Measurements from ENCODE around the gene APOBEC3H. TPM values are rescaled to one million over a fixed set of nuclear protein-coding genes. Genes with fewer than 3 reads are reported as not detected.
"Not testable (repeated sequence)": the region's sequence is repeated elsewhere in the genome, so short reads cannot be mapped to it uniquely, and the experiment has no call there.

Gene APOBEC3H
- 1 to 10 TPM in 1 of 6 donors, under 1 TPM in 1, not detected in 4; 0.77 to 1.2 TPM for polyA plus RNA-seq (ENCODE audit: low read depth in 6 of 6)

DNA sequence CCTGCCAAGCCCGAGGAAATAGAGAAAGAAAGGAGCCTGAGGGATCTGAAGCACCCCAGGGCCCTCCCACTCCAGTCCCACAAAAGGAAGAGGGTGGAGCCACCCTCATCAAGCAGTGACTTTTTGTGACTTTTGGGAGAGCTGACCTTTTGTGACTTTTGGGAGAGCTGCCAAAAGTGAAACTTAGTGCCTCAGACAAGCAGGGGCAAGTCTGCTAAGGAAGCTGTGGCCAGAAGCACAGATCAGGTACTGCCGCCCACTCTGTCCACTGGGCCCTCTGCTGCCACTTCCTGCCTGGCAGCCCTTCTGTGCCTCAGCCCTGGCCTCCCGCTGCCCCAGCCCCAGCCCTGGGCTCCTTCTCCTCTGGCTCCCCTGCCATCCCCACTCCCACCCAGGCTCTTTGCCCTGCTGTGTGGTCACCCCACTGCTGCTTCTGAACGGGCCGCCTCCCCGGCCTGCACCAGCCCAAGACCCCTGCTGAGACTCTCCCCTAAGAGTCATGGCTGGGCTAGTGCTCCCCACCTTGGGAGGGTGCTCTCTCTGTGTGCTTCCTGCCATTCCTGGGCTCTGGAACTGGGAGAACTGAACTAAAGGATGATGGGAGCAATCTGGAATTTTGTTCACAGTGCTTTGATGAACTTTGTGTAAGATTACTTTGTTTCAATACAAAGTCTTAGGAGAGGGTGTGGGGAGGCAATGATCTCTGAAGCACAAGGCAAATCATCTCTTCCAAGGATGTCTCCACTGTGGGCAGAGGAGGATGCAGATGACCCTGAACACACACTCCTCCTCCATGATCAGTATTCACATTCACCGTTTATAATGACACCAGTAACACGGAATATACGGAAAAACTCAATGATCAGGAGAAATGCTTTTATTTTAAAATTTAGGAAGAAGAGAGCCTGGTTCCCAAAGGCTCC, at the start of gene APOBEC3H:
APOBEC3H (plus strand) TSS at position 147 of the 923 bp plus-strand sequence. CDS start 3,035 bp downstream, outside the sequence.
- DNase-seq (no peak), ATAC-seq (ENCODE audit: low read depth in 2 of 2) (no peak)
- no peaks in the 10 kb centered on the region for H3K9me3 Mint-ChIP-seq
- peak within 1 kb of the TSS in 7 of 8 donors; percentile 10 to 85 (median 45) for H3K4me3 Mint-ChIP-seq
- peak within 1 kb of the TSS; percentile 88 to 100 (median 100) for H3K27ac Mint-ChIP-seq
- H3K4me1 Mint-ChIP-seq = peaks cover 45 to 67% (median 57%) of the 10 kb centered on the region in 3 donors
- H3K36me3 Mint-ChIP-seq = no peaks in the 10 kb centered on the region
- H3K27me3 Mint-ChIP-seq = no peaks in the 10 kb centered on the region

GRCh38 chr22:39049486-39049885, 47.6 kb upstream of the APOBEC3H start:
- H3K27me3 Mint-ChIP-seq; DNase-seq; H3K9me3 Mint-ChIP-seq; H3K4me3 Mint-ChIP-seq; ATAC-seq (ENCODE audit: low read depth in 2 of 2): not testable (repeated sequence)
- Mint-ChIP-seq H3K27ac (peak overlapping the region in 3 of 6 donors; percentile 18 to 59 (median 54)), H3K36me3 (peaks cover 0 to 20% of the 10 kb centered on the region in 2 donors), H3K4me1 (peaks cover 35 to 74% (median 69%) of the 10 kb centered on the region in 3 donors)

DNA sequence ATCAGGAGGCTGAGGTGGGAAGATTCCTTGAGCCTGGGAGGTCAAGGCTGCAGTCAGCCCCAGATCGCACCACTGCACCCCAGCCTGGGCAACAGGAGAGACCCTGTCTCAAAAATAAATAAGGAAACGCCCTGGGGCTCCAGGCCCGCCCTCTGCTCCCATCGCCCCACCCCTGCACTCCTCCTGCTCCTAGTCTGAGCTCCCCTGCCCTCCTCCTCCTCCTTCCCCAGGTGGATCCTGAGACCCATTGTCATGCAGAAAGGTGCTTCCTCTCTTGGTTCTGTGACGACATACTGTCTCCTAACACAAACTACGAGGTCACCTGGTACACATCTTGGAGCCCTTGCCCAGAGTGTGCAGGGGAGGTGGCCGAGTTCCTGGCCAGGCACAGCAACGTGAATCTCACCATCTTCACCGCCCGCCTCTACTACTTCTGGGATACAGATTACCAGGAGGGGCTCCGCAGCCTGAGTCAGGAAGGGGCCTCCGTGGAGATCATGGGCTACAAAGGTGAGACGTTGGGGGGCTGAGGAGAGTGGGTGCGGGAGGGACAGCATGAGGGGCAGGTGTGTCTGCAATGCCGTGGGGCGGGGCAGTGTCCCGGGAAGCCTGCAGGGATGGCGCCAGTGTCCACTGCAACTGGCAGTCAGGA, 45.1 kb upstream of the APOBEC3H start:
- H3K27me3 Mint-ChIP-seq; ATAC-seq (ENCODE audit: low read depth in 2 of 2); H3K36me3 Mint-ChIP-seq; H3K9me3 Mint-ChIP-seq; DNase-seq: not testable (repeated sequence)
- H3K4me3 Mint-ChIP-seq = peak overlapping the region in 3 of 8 donors; percentile 22 to 87 (median 78)
- H3K27ac Mint-ChIP-seq = peak overlapping the region in 5 of 6 donors; percentile 20 to 98 (median 79)
- H3K4me1 Mint-ChIP-seq = peaks cover 15 to 58% (median 46%) of the 10 kb centered on the region in 3 donors

GRCh38 chr22:39055658-39056057, 41.4 kb upstream of the APOBEC3H start:
- Mint-ChIP-seq H3K9me3 (no peaks in the 10 kb centered on the region), H3K36me3 (no peaks in the 10 kb centered on the region), H3K27ac (peak overlapping the region in 2 of 6 donors; percentile 29 to 42), H3K4me3 (no peak overlapping the region), H3K4me1 (peaks cover 9 to 42% (median 29%) of the 10 kb centered on the region in 3 donors), H3K27me3 (no peaks in the 10 kb centered on the region)
- DNase-seq (no peak), ATAC-seq (ENCODE audit: low read depth in 2 of 2) (no peak)

DNA sequence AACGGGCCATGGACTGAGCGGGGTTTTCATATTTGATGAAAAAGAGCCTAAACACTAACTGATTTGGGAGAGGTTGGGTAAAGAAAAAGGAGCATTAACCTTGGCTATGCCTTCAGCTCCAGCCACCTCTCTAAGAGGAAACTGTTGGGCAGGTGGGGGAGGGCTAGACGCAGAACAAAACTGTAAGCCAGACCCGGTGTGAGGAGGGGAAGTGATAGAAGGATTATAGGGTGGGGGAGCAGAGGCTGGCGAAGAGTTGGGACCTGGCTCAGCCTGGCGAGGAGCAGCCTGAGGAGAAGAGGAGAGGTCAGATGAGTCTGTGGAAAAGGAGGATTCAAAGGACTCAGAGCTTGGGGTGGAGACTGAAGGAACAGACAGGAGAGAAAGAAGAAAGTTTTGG, 35.8 kb upstream of the APOBEC3H start:
- H3K4me3 Mint-ChIP-seq; H3K27ac Mint-ChIP-seq; H3K27me3 Mint-ChIP-seq; H3K36me3 Mint-ChIP-seq; ATAC-seq (ENCODE audit: low read depth in 2 of 2): not testable (repeated sequence)
- DNase-seq = peak; percentile 64
- Mint-ChIP-seq H3K9me3 (peaks cover 0 to 13% (median 4%) of the 10 kb centered on the region in 7 donors), H3K4me1 (peaks cover 0 to 24% (median 14%) of the 10 kb centered on the region in 3 donors)

- not testable (repeated sequence) for H3K36me3 Mint-ChIP-seq; DNase-seq; H3K27ac Mint-ChIP-seq; H3K4me3 Mint-ChIP-seq; ATAC-seq (ENCODE audit: low read depth in 2 of 2); H3K27me3 Mint-ChIP-seq
- peaks cover 0 to 24% (median 14%) of the 10 kb centered on the region in 3 donors for H3K4me1 Mint-ChIP-seq
- H3K9me3 Mint-ChIP-seq = peaks cover 0 to 13% (median 4%) of the 10 kb centered on the region in 7 donors
Measured at GRCh38 chr22:39061951-39062350, 35.1 kb upstream of the APOBEC3H start.

- peak overlapping the region in 1 of 6 donors; percentile 99 for H3K27ac Mint-ChIP-seq
- H3K27me3 Mint-ChIP-seq, H3K36me3 Mint-ChIP-seq: not testable (repeated sequence)
- peak overlapping the region in 4 of 8 donors; percentile 80 to 93 (median 86) for H3K4me3 Mint-ChIP-seq
- ATAC-seq (ENCODE audit: low read depth in 2 of 2) (peak; percentile 69 to 76), DNase-seq (peak; percentile 74)
- H3K4me1 Mint-ChIP-seq = peaks cover 0 to 24% (median 14%) of the 10 kb centered on the region in 3 donors
- peaks cover 0 to 13% (median 4%) of the 10 kb centered on the region in 7 donors for H3K9me3 Mint-ChIP-seq
Measured at GRCh38 chr22:39063904-39064303, 33.1 kb upstream of the APOBEC3H start.

- H3K4me1 Mint-ChIP-seq = peaks cover 13 to 43% (median 31%) of the 10 kb centered on the region in 3 donors
- peaks cover 0 to 13% (median 4%) of the 10 kb centered on the region in 7 donors for H3K9me3 Mint-ChIP-seq
- not testable (repeated sequence) for ATAC-seq (ENCODE audit: low read depth in 2 of 2); H3K36me3 Mint-ChIP-seq; DNase-seq; H3K4me3 Mint-ChIP-seq; H3K27me3 Mint-ChIP-seq; H3K27ac Mint-ChIP-seq
Measured at GRCh38 chr22:39066442-39067276, 30.4 kb upstream of the APOBEC3H start.

DNA sequence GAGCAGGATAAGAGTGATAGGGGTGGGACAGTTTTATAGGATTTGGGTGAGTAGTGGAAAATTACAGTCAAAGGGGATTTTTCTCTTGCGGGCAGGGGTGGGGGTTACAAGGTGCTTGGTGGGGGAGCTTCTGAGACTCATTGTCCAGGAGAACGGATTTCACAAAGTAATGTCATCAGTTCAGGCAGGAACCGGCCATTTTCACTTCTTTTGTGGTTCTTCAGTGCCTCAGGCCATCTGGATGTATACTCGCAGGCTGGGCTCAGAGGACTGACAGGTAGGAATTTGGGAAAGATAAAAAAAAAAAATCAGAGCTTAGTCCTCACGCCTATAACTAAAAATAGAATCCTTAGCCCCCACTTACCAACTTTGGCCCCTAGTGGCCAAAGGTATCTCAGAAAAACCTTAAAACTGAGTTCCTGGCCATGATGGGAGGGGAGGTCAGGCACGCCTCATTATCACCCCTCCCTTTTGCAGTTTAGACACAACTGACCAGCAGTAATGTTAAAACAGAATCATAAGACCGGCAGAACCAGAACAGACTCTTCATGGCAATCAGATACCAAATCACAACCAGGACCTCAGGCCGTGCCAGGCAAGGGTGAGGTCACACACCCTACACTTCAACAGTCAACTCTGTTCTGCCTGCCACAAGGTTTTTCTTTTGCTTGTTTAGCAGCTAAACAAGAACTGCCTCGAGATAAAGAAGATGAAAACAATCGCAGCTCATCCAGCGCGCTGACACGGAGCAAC, 28.8 kb upstream of the APOBEC3H start:
- H3K27me3 Mint-ChIP-seq = no peaks in the 10 kb centered on the region
- ATAC-seq (ENCODE audit: low read depth in 2 of 2) (no peak), DNase-seq (no peak)
- peaks cover 22 to 54% (median 37%) of the 10 kb centered on the region in 3 donors for H3K4me1 Mint-ChIP-seq
- no peaks in the 10 kb centered on the region for H3K36me3 Mint-ChIP-seq
- peaks cover 0 to 13% (median 4%) of the 10 kb centered on the region in 7 donors for H3K9me3 Mint-ChIP-seq
- no peak overlapping the region for H3K4me3 Mint-ChIP-seq
- H3K27ac Mint-ChIP-seq = no peak overlapping the region

- H3K27me3 Mint-ChIP-seq = no peaks in the 10 kb centered on the region
- peak overlapping the region in 5 of 6 donors; percentile 86 to 95 (median 93) for H3K27ac Mint-ChIP-seq
- ATAC-seq (ENCODE audit: low read depth in 2 of 2) (no peak), DNase-seq (no peak)
- H3K36me3 Mint-ChIP-seq = no peaks in the 10 kb centered on the region
- peaks cover 35 to 55% (median 38%) of the 10 kb centered on the region in 3 donors for H3K4me1 Mint-ChIP-seq
- H3K4me3 Mint-ChIP-seq = peak overlapping the region in 4 of 8 donors; percentile 60 to 85 (median 76)
- peaks cover 0 to 6% (median 4%) of the 10 kb centered on the region in 7 donors for H3K9me3 Mint-ChIP-seq
Measured at GRCh38 chr22:39070186-39070585, 26.9 kb upstream of the APOBEC3H start.

DNA sequence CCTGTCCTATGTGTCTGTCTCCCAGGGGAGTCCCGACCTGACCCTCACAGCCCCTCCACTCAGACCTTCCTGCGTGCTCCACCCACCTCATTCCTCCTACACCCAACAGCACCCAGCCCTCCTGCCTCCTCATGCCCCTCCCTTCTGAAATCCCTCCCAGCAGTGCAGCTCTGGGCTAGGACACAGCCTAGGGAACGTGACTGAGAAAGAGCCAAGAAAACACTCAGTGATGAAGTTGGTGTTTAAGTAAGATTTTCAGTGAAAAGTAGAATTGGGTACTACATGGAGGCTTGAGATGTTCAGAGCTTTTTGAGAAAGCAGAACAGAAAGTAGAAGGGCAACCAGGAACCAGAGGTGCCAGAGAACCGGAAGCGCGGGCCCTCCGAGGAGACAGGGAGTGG, 24.5 kb upstream of the APOBEC3H start:
- not testable (repeated sequence) for H3K9me3 Mint-ChIP-seq, H3K27me3 Mint-ChIP-seq, H3K36me3 Mint-ChIP-seq
- DNase-seq (peak; percentile 64), ATAC-seq (ENCODE audit: low read depth in 2 of 2) (peak; percentile 65 to 78)
- Mint-ChIP-seq H3K4me1 (peaks cover 47 to 70% (median 55%) of the 10 kb centered on the region in 3 donors), H3K27ac (peak overlapping the region; percentile 88 to 99 (median 98)), H3K4me3 (peak overlapping the region; percentile 69 to 92 (median 84))

DNA sequence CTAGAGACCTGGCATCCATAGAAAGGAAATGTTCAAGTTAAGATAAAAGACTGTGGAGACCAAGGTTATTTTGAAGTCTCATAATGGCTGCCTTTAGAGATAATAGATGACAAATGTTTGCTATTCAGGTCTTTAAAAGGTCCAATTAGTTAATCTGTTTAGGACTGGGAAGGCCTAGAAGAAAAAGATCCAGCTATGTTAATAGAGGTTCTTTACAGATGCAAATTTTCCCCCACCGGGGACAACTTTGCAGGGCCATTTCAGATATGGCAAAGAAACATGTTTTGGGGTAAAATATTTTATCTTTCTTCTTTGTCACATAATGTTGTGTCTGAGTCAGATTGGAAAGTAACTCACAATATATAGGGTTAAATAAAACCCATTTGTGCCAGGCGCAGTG, 23.1 kb upstream of the APOBEC3H start:
- peaks cover 55 to 83% (median 67%) of the 10 kb centered on the region in 3 donors for H3K4me1 Mint-ChIP-seq
- H3K36me3 Mint-ChIP-seq = no peaks in the 10 kb centered on the region
- H3K27ac Mint-ChIP-seq = peak overlapping the region; percentile 98 to 99 (median 98)
- DNase-seq (no peak), ATAC-seq (ENCODE audit: low read depth in 2 of 2) (no peak)
- H3K27me3 Mint-ChIP-seq = no peaks in the 10 kb centered on the region
- H3K9me3 Mint-ChIP-seq = no peaks in the 10 kb centered on the region
- H3K4me3 Mint-ChIP-seq = peak overlapping the region; percentile 30 to 91 (median 79)
